IPS-11a (cell line): ENCODE results near the gene OPN4.

Source experiments
- H3K4me3 ChIP-seq: one replicate; pipeline ENCODE4 v1.5.1; 2013; ENCODE audit warnings: low read depth, low read length, control low read depth

Gene OPN4

GRCh38 chr10:86698207-86698940 lies 44.0 kb downstream of the OPN4 start:
- H3K4me3 ChIP-seq = no peak overlapping the region

DNA sequence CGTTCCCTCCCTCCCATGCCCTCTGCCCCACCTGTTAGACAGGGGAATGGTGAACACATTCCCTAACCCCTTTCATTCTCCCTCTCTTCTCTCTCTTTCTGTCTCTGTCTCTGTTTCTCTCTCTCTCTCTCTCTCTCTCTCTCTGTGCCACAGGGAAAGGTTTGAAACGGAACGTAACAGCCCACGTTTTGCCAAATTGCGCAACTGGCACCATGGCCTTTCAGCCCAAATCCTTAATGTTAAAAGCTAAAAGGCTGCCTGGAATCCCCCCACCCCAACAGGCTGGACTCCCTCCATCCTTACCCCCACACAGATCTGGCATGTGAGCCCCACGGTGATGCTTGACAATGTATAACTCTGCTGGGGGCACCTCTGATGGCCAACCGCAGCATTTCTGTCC lies 44.8 kb downstream of the OPN4 start:
- no peak overlapping the region for H3K4me3 ChIP-seq

GRCh38 chr10:86699541-86699940 lies 45.2 kb downstream of the OPN4 start:
- H3K4me3 ChIP-seq = no peak overlapping the region

GRCh38 chr10:86699991-86700840 lies 45.9 kb downstream of the OPN4 start:
- no peak overlapping the region for H3K4me3 ChIP-seq

GRCh38 chr10:86700851-86701617 lies 46.7 kb downstream of the OPN4 start:
- H3K4me3 ChIP-seq = no peak overlapping the region

DNA sequence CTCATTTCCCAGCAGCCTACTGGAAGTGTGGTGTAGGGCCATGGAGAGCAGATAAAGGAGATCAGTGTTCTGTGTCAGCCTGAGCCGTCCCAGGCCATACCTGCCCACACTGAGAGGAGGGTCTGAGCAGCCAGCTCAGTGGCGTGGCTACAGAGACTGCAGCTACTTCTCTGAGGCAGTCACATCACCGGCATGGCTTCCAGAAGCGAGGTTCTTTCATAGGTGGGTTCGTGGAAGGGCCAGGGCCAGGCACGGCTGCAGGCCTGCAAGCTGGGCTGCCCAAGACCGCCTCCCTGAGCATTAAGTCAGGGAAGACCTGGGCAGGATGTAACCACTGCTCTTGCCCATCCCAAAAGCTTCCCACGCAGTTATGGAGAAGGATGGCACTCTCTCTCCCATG lies 48.8 kb downstream of the OPN4 start:
- no peak overlapping the region for H3K4me3 ChIP-seq

GRCh38 chr10:86705139-86705538 lies 50.8 kb downstream of the OPN4 start:
- no peak overlapping the region for H3K4me3 ChIP-seq

DNA sequence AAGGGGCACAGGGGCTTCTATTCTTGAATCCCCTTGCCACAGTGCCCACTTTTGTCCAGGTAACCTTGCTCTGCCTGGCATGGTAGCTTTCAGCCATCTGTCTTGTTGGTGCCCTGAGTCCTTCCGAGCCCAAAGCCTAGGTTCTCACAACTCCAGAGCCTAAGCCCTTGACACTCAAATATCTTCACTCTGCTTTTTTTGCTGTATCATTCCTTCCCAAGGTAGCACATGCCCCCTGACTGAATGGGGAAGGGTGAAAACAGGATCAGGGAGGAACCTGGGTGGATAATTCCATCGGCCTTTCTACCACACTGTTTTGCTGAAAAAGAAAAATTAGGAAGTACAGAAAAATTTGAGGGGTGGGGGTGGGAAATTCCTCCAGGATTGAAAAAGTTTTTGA lies 51.6 kb downstream of the OPN4 start:
- no peak overlapping the region for H3K4me3 ChIP-seq

- H3K4me3 ChIP-seq = no peak overlapping the region
These were observed 52.1 kb downstream of the OPN4 start for GRCh38 chr10:86706401-86706841.

DNA sequence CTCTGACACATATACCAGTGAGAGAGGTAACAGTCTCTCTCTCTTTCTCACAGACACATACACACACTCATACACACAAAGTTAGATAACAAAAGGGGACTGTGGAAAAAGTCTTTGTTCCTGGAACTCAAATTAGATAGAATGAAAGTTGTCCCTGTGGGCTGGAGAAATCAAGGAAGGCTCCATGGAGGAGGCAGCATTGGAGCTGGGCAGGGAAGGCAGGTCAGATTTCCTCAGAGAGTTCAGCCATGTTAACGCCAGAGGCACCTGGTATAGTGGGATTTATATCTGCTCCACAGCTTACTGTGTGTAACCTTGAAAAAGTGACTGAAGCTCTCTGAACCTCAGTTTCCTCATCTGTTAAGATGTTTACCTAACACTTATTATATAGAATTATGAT lies 52.6 kb downstream of the OPN4 start:
- H3K4me3 ChIP-seq = no peak overlapping the region

DNA sequence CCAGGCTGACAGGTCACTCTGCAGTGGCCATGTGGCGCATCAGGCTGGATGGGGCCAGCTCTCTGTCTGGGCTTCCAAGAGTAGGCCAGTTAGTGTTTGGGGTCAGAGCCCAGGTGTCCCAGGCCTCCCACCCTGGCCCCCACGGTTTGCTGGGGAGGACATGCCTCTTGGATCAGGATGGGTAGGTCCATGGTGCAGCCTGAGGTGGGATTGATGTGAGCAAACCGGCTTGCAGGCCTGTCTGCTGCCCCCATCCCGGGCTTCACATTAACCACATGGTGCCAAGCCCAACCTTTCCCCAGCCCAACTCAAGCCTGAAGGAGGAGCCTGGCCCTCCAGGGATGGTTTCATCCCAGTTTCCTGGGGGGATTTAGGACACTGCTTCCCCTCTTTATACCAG lies 53.2 kb downstream of the OPN4 start:
- no peak overlapping the region for H3K4me3 ChIP-seq

GRCh38 chr10:86708068-86708782 lies 53.9 kb downstream of the OPN4 start:
- no peak overlapping the region for H3K4me3 ChIP-seq

DNA sequence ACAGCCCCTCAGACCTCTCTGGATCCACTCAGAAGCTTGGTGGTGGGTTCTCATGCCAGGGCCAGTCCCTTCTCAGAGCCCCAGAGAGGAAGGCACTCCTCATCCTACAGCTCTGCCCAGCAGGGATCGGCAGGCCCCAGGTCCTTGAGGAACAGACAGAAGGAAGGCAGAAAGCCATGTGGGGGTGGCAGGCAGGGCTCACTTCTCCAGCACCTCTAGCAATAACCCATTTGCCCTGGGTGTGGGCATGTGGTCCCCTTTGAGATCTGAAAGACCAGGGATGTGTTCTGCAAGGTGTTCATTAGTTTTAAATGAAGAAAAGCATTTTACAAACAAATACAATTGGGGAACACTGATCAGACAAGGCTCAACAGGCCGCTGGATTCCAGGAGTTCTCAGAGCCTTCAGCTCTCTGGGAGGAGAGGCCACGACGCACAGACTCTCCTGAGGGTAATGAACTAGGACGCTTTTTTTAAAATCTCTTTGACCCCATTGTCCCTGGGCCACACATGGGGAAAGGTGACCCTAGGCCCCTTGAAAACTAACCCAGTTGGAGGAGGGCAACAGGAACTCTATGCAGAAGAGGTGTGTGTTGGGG lies 54.5 kb downstream of the OPN4 start:
- H3K4me3 ChIP-seq = no peak overlapping the region

DNA sequence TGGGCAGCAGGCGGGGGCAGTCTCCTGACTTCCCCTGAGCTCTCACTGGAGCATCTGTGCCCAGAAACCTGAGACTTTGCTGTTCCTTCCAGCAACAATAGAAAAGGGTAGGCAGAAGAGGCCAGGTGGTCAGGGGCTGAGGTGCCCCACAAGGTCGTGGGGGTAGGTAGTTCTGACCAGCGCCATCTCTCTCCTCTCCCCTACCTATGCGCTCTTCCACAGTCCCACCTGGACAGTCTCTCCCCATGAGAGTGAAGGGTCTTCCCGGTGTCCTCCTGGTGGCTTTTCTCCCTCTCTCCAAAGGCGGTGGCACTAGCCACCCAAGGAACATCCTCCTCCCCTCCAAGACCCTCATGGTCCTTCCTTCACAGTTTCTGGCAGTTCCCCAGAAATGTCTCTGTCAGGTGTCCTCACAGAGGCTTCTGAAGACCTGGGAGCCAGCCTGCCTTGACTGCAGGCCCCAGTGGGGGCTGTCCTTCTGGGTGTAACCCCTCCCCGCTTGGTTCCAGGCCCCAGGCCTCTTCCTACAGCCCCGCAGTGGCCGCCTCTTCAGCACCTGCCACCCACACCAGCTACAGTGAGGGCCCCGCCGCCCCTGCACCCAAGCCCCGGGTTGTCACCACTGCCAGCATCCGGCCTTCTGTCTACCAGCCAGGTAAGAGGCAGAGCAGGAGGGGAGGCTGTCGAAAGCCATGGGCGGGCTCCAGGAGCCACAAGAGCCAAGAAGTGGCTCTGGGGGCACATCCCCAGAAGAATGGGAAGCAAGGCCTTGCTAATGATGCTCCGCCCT lies 55.2 kb downstream of the OPN4 start:
- H3K4me3 ChIP-seq = no peak overlapping the region

- H3K4me3 ChIP-seq = peak overlapping the region; percentile 39
These were observed 56.7 kb downstream of the OPN4 start for GRCh38 chr10:86710987-86711512.

- H3K4me3 ChIP-seq = peak overlapping the region; percentile 41
These were observed 57.4 kb downstream of the OPN4 start for GRCh38 chr10:86711513-86712316.

DNA sequence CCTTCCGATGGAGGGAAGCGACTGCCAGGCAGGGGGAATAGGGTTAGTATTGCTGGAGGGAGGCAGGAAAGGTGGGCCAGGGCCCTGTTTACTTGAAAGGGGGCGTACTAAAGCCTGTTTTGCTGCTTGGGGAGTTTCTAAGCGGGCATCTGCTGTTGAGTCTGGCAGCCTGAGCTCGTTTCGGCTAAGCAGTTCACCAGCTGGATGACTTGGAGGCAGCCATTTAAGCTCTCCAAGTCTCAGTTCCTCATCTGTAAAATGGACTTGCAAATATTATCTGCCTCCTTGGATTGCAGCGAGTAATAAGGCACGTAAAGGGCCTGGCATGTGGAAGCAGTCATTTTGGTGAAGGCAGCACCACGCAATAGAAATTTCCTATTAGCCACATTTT lies 58.0 kb downstream of the OPN4 start:
- peak overlapping the region; percentile 41 for H3K4me3 ChIP-seq

- no peak overlapping the region for H3K4me3 ChIP-seq
These were observed 60.9 kb downstream of the OPN4 start for GRCh38 chr10:86715156-86715795.
